ENCODE measurements around the gene NXPE2.
A peak's percentile ranks its signal among the peaks of the same experiment; 100 is the strongest.

Gene NXPE2

GRCh38 chr11:114736806-114737205 is 58.5 kb downstream of the NXPE2 start:
- FAIRE-seq: no peak
- no peak for DNase-seq (ENCODE audit: insufficient read length, low spot score)

GRCh38 chr11:114738954-114739353 is 60.6 kb downstream of the NXPE2 start:
- no peak for FAIRE-seq
- DNase-seq (ENCODE audit: insufficient read length, low spot score): peak; percentile 10

- FAIRE-seq: no peak
- no peak for DNase-seq (ENCODE audit: insufficient read length, low spot score)
These were observed 66.9 kb downstream of the NXPE2 start for GRCh38 chr11:114745150-114745671.

GRCh38 chr11:114746013-114746412 is 67.7 kb downstream of the NXPE2 start:
- no peak for FAIRE-seq
- DNase-seq (ENCODE audit: insufficient read length, low spot score): no peak
